HL-60 (cell line): Measurements from ENCODE around the gene METTL25.

Experiments
- CTCF ChIP-seq: IDR thresholded peaks from one replicate; pipeline ENCODE4 v1.5.1; 2011; ENCODE audit warnings: low read length, control low read depth, inconsistent platforms; ENCODE audit not compliant: insufficient read depth
- GABPA ChIP-seq: IDR thresholded peaks from 2 replicates; pipeline ENCODE4 v1.6.1; 2012; ENCODE audit warnings: low read depth
- POLR2AphosphoS5 ChIP-seq: IDR thresholded peaks from 2 replicates; pipeline ENCODE4 v1.6.1; 2012; ENCODE audit warnings: low read depth
- REST ChIP-seq: IDR thresholded peaks from 2 replicates; pipeline ENCODE4 v1.6.1; 2012; ENCODE audit warnings: low read depth; ENCODE audit not compliant: insufficient replicate concordance

GRCh38 chr12:82438356-82438755 lies 80.0 kb downstream of the METTL25 start:
- no peak for TF ChIP-seq CTCF
- no peak for TF ChIP-seq POLR2AphosphoS5
- TF ChIP-seq GABPA, result no peak
- no peak for TF ChIP-seq REST
